ENCODE data around the gene EXD3.

Gene EXD3

DNA sequence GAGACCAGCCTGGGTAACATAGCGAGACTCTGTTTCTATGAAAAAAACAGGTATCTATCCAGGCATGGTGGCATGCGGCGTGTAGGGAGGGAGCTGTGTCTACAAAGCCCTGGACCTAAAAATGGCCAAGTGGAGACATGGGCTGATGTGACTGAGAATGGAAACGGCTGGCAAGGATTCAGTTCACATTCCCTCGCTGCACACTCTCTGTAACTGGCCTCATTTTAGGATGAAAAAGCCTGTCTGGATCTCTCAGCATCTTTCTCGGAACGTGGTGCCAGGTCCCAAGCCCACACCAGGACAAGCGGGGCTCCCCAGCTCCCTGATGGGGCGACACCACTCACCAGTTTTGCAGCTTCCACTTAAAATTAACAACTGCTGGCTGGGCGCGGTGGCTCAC, 13.4 kb downstream of the EXD3 start:
- DNase-seq, result no peak

DNA sequence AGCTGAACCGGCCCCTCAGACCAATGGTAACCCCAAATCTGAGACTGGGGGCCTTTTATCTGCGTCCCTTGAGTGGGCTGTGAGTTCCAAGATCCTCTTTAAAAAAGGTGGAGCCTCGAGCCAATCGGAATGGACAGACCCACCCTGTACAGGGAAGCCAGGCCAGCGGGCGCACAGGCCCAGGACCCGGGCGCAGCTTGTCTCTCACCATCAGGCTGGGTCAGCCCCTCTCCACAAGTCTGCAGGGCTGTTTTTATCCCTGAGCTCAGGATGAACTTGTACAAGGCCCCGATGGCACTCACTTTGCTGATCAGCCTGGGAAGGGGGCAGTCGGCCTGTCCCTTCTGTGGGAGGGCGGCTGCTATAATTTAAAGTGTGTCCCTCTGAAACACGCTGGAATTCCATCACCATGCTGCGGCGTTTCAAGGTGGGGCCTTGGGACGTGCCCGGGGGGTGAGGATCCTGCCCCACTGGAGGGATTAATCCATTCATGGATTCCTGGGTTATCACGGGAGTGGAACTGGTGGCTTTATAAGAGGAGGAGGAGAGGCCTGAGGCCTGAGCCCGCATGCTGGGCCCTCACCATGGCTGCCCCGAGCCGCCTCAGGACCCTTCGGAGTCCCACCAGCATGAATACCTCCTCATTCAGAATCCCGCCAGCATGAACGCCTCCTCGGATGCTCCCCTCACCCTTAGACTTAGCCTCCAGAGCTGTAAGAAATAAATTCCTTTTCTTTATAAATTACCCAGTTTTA, 14.1 kb downstream of the EXD3 start:
- DNase-seq, result no peak

GRCh38 chr9:137407590-137408300, 15.2 kb downstream of the EXD3 start:
- DNase-seq, result no peak

DNA sequence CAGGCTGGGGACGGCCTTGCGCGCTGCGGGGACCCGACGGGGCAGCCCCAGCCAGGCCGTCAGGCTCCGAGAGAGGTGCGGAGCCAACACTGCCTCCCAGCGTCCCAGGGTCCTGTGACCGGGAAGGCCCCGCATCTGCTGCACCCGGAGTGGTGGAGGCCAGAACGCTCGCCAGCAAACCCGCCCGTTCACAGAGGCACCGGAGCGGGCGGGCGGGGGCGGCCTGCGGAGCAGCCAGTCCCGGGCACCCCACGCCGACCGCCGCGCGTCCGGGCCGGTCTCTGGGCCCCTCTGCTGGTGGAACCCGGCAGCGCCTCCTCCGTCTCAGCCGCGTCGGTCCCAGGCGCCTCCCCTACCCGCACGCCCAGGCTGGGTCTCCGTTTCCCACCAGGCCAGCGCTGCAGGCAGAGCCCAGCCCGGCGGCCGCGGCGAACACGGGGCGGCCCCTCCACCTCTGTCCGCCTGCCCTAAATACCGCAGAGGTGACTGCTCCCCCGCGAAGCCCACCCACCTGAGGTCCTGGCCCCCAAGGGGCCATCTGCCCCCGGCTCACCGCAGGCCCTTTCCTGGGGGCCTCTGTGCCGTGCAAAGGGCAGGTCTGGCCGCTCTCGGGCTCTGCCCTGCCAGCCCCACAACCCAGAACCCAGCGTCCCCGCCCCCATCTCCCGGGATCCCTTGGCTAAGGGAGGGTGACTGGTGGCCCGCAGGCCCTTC, 15.9 kb downstream of the EXD3 start:
- no peak for DNase-seq

GRCh38 chr9:137406085-137406760, 16.7 kb downstream of the EXD3 start:
- no peak for DNase-seq

- DNase-seq, result no peak
These were observed 17.3 kb downstream of the EXD3 start for GRCh38 chr9:137405677-137406081.

- no peak for DNase-seq
These were observed 17.9 kb downstream of the EXD3 start for GRCh38 chr9:137404961-137405567.

DNA sequence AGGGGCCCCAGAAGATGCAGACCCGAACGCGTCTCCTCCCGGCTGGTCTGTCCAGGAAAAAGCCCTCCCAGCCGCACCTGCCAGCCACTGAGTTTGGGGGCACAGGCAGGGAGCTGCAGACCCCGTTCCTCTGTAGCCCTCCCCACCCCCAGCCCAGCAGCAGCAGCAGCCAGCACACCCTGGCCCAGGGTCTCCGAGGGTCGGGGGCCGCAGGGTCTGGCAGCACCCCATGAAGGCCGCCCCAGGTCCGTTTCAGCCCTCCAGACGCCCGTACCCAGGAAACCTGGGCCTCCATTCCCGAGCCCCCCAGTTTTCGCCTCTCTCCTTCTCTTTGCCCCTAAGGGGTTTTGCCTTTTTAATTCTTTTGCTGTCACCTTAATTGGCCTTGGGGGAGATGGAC, 19.7 kb downstream of the EXD3 start:
- no peak for DNase-seq

DNA sequence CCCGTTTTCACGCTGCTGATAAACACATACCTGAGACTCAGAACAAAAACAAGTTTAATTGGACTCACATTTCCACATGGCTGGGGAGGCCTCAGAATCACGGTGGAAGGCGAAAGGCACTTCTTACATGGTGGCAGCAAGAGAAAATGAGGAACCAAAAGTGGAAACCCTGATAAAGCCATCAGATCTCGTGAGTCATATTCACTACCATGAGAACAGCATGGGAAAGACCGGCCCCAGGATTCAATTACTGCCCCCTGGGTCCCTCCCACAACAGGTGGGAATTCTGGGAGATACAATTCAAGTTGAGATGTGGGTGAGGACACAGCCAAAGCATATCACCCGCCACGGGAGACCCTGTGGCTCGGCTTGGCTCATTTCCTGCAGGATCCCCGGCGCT, 20.2 kb downstream of the EXD3 start:
- DNase-seq, result no peak

GRCh38 chr9:137398561-137399468, 24.1 kb downstream of the EXD3 start:
- DNase-seq, result no peak

- no peak for DNase-seq
These were observed 25.1 kb downstream of the EXD3 start for GRCh38 chr9:137397675-137398423.

DNA sequence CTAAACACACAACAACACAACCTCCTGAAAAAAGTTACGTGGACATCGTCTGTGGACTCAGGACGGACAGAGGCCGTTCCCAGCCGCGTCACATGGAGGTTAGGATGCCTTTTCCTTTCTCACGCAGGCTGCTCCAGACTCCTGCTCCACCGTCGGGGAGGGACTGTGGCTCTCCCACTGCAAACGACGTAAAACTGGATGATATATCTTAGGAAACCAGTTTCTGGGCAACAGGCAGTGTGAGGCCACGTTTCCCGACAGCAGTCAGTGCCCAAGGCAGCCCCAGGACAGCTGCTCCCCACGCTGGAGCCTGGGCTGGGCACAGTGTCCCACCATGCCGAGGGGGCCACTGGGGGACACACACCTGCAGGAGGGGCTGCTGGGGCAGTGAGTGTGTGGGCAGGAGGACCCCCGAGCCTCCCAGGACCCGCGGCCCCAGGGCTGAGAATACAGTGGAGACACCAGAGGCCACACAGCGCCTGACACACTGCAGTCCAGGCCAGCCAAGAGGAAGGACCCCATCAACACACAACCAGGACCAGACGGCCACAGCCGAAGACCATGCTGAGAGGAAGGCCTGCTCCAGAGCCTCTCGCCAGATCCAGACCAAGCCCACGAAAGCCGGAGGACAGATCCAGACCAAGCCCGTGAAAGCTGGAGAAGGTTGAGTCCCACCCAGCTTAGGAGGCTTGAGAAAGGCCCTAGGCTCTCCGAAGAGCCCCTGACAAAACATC, 26.2 kb downstream of the EXD3 start:
- DNase-seq, result no peak

GRCh38 chr9:137396227-137396626, 26.7 kb downstream of the EXD3 start:
- no peak for DNase-seq

GRCh38 chr9:137395666-137396010, 27.3 kb downstream of the EXD3 start:
- no peak for DNase-seq

DNA sequence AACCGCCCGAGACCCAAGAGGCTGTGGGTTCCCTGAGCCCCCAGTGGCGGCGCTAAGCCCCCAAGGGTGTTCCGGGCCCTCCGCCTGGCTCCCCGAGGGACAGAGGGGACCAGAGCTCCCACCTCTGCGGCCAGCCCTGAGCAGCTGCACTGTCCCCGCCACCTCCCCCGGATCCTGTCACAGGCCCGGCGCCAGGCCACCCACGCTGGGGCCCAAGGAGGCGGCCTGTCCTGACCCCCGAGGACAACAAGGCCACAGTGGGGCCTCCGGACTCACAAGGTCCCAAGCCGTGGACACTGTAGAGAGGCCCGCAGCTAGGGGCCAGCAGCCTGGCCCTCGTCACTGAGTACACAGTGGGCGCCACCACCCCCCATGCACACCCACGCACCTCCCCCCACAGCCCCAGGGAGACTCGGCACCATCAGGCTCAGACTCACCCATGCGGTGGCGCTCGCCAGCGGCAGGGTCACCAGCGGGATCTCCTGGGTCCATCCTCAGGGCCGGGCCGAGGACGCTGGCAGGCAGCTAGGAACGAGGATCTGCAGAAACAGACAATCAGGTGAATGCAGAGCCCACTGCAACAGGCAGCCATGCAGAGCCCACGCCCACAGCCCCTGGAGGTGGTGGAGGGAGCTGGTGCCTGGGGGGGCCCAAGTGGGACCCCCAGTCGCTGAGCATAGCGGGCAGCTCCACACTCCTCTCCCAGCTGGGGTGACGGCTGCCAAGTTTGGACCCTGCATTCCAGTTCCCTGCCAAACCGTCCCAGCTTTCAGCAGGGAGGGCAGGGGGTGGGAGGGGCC, 27.9 kb downstream of the EXD3 start:
- no peak for DNase-seq

DNA sequence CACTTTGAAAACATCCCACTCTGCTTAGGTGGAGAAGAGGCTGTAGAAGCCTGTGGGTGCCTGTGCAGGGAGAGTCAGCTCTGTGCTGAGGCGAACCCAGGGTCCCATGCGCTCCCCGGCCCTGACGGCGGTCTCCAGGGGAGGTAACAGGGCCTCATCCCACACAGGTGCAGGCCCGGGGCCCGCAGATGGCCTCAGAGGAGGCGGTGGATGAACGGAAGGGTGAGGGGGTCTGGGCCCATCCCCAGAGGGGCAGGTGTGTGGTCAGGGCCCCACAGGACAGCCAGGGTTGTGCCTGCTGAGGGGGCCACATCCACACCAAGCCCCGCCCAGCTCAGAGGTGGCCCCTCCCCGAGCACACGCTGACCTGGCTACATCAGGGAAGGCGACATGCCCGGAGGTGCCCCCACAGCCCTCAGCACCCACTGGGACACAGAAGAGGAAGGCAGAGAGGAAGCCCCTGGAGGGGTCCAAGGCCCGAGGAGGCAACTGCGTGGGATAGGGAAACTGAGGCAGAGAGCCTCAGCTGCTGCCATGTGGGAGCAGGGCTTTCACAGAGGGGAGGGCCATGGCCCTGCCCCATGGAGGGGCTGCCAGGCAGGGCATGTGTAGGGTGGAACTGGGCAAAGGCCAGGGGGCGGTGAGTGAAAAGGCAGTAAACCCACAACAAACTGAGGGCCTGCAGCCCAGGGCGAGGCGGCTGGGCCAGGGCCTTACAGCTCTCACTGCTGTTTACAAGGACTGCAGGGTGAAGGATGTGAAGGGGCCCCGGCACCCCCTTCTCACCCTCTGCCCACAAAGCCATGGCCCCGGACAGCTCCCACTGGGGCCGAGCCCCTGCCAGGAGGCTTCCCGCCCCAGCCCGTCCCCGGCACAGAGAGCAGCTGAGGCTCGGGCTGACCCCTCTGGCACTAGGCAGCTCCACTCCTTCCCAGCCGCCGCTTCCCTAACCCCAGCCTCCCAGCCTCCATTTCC, 29.5 kb downstream of the EXD3 start:
- DNase-seq, result no peak

DNA sequence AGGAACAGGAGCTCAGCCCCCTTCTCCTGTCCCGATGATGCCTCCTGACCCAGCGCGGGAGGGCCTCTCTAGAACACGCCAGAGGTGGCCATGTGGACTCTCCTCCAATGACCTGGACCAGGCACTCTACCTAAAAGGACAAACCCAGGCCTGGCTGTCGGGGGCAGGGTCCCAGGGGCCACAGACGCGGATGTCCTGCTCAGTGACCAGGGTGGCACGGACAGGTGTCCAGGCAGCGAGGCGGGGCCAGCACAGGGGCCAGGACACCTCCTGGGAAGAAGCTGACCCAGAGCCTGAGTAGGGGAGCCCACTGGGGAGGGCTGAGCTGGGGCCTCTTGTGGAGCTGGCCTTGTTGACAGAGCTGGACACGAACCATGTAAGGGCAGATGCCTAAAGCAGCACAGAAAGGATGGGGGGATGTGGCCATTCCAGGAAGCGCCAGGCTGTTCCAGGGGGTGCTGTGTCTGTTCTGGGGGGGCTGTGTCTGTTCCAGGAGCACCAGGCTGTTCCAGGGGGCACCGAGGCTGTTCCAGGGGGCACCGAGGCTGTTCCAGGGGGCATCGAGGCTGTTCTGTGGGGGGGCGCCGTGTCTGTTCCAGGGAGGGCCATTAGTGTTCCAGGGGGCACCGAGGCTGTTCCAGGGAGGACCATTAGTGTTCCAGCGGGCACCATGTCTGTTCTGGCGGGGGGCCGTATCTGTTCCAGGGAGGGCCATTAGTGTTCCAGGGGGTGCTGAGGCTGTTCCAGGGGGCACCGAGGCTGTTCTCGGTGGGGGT, 30.5 kb downstream of the EXD3 start:
- no peak for DNase-seq

DNA sequence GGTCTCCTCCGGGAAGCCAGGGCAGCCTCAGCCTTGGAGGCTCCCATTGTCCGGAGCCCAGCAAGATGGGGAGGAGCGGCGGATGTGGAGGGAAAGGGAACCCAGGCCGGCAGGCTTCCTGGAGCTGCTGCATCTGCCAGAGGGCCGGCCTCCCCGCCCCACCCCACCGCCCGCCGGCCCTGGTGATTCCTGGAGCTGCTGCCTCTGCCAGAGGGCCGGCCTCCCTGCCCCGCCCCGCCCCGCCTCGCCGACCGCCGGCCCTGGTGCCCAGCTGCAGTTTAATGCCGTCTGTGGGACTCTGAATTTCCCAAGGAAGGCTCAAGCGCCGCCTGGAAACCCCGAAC, 31.6 kb downstream of the EXD3 start:
- no peak for DNase-seq

Measured in NCI-H1105 (cell line).